ENCODE measurements around the gene NENF.
A peak's percentile ranks its signal among the peaks of the same experiment; 100 is the strongest.

The NENF gene

DNA sequence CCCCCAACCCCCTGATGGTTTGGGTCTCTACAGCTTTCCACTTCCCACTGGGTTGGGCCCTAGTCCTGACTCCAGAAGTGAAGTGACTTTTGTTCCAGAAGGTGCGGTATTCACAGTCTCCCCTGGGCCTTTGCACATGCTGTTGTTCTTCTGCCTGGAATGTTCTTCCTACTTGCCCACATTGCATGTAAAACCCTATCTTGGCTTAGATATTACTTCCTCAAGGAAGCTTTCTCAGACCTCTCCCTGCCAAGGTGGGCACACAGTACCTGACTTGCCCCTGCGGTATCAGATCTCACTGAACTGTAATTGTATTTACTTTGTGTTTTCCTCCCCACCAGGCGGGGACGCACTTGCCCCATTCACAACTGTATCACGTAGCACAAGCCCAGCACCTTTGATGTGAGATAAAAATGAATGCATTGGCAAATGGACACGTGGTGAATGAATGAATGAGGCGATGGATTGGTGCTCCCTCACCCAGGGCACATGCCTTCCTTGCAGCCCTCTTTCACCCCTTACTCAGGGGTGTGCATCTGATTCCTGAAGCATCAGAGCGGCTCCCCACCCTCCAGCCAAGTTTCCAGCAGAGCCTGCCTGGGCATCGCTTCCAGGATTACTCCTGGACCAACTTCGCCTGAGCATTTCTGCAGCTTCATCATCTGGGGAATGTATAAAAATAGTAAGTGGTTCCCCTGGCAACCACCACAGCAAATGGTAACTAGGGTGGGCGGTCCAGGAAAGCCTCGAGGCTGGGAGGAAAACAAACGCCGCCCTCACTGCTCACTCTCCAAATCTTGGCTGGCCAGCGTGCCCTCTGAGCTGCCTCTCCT lies 19.8 kb downstream of the NENF start:
- Histone ChIP-seq H3K27ac (replicated peaks; ENCODE audit: low read length) (no peak overlapping the region), H2BK120ac (ENCODE audit: low read depth, low read length) (no peak overlapping the region), H2AK5ac (ENCODE audit: low read depth, low read length) (no peak overlapping the region), H3K9me3 (replicated peaks in 1 of 2; ENCODE audit: control insufficient read depth in 2 of 2, insufficient read depth in 1 of 2, low read depth in 1 of 2, low read length in 2 of 2) (no peaks in the 10 kb centered on the region), H3K4me2 (ENCODE audit: insufficient read depth, low read length, poor library complexity, severe bottlenecking) (no peak overlapping the region), H3K23ac (ENCODE audit: low read depth, low read length, poor library complexity) (peak overlapping the region; percentile 48), H4K91ac (ENCODE audit: low read depth, low read length, poor library complexity) (no peak overlapping the region), H3K4ac (ENCODE audit: low read length) (no peak overlapping the region), H3K18ac (ENCODE audit: low read length) (no peak overlapping the region), H2AFZ (ENCODE audit: low read length) (peak overlapping the region; percentile 45), H3K36me3 (replicated peaks in 1 of 2; ENCODE audit: control insufficient read depth in 2 of 2, insufficient read depth in 2 of 2, low read length in 2 of 2) (no peaks in the 10 kb centered on the region), H3K4me3 (ENCODE audit: low read length in 2 of 2) (no peak overlapping the region), H3K27me3 (ENCODE audit: control insufficient read depth in 3 of 3, insufficient read depth in 3 of 3, low read depth in 1 of 3, low read length in 3 of 3) (no peaks in the 10 kb centered on the region), H2BK5ac (ENCODE audit: low read length) (no peak overlapping the region), H3K4me1 (ENCODE audit: control insufficient read depth in 2 of 2, insufficient read depth in 1 of 2, low read depth in 1 of 2, low read length in 2 of 2) (peaks cover 3 to 7% of the 10 kb centered on the region in 2 donors), H3K79me1 (ENCODE audit: low read depth, low read length) (no peaks in the 10 kb centered on the region), H2BK15ac (ENCODE audit: low read length) (no peak overlapping the region), H4K8ac (ENCODE audit: low read depth, low read length) (no peak overlapping the region), H2BK12ac (ENCODE audit: low read length) (no peak overlapping the region), H3K14ac (ENCODE audit: low read length) (no peak overlapping the region), H3K9ac (ENCODE audit: low read depth, low read length, poor library complexity) (no peak overlapping the region)
- no peak for DNase-seq (ENCODE audit: low spot score)
- no CpG with 5 or more reads among the region's 15 CpGs for WGBS, 2 donors (ENCODE audit: extremely low coverage in 2 of 2, insufficient read length in 2 of 2, insufficient replicate concordance in 1 of 2)

DNA sequence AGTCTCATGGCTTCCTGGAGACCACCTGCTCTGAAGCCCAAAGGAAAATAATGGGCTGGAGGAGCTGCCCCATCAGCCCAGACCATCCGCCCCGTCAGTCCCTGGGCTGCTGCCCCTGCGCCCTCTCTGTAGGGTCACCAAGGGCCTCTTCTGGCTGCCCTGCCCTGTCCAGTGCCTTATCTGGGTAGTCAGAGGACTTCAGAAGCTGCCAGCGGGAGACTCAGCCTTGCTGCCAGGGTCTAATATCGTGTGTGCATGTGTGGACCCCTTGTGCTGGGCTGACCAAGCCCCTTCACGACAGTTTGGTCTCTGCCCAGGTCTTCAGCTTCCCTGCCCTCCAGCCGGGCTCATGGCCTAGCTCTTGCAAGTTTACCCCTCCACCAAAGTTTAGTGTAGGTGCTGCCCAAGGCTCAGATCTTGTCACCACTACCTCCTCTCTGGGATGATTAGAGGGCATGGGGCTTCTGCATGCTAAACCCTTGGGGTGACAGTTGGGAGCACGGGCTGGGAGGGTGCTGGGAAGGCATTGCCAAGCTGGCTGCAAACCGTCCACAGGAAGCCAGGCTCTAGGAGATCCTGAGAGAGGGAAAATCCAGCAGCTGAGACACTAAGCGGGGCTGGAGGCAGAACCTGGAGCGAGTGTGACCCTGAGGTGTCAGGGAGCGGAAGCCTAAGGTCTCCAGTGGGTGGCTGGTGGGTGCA lies 20.6 kb downstream of the NENF start:
- H3K36me3 ChIP-seq (replicated peaks in 1 of 2; ENCODE audit: control insufficient read depth in 2 of 2, insufficient read depth in 2 of 2, low read length in 2 of 2), result no peaks in the 10 kb centered on the region
- H3K4me2 ChIP-seq (ENCODE audit: insufficient read depth, low read length, poor library complexity, severe bottlenecking), result no peak overlapping the region
- H3K4ac ChIP-seq (ENCODE audit: low read length), result peak overlapping the region; percentile 53
- H3K79me1 ChIP-seq (ENCODE audit: low read depth, low read length), result no peaks in the 10 kb centered on the region
- no peak overlapping the region for H4K91ac ChIP-seq (ENCODE audit: low read depth, low read length, poor library complexity)
- H3K9ac ChIP-seq (ENCODE audit: low read depth, low read length, poor library complexity), result no peak overlapping the region
- H3K27ac ChIP-seq (replicated peaks; ENCODE audit: low read length), result no peak overlapping the region
- no peak overlapping the region for H3K4me3 ChIP-seq (ENCODE audit: low read length in 2 of 2)
- H3K4me1 ChIP-seq (ENCODE audit: control insufficient read depth in 2 of 2, insufficient read depth in 1 of 2, low read depth in 1 of 2, low read length in 2 of 2), result peaks cover 3 to 7% of the 10 kb centered on the region in 2 donors
- H3K27me3 ChIP-seq (ENCODE audit: control insufficient read depth in 3 of 3, insufficient read depth in 3 of 3, low read depth in 1 of 3, low read length in 3 of 3), result no peaks in the 10 kb centered on the region
- H2BK120ac ChIP-seq (ENCODE audit: low read depth, low read length), result no peak overlapping the region
- H4K8ac ChIP-seq (ENCODE audit: low read depth, low read length), result no peak overlapping the region
- peak overlapping the region; percentile 45 for H2AFZ ChIP-seq (ENCODE audit: low read length)
- DNase-seq (ENCODE audit: low spot score), result no peak
- peak overlapping the region; percentile 27 for H2AK5ac ChIP-seq (ENCODE audit: low read depth, low read length)
- no peaks in the 10 kb centered on the region for H3K9me3 ChIP-seq (replicated peaks in 1 of 2; ENCODE audit: control insufficient read depth in 2 of 2, insufficient read depth in 1 of 2, low read depth in 1 of 2, low read length in 2 of 2)
- H3K18ac ChIP-seq (ENCODE audit: low read length), result no peak overlapping the region
- no CpG with 5 or more reads among the region's 12 CpGs for WGBS, 2 donors (ENCODE audit: extremely low coverage in 2 of 2, insufficient read length in 2 of 2, insufficient replicate concordance in 1 of 2)
- H2BK5ac ChIP-seq (ENCODE audit: low read length), result no peak overlapping the region
- no peak overlapping the region for H2BK12ac ChIP-seq (ENCODE audit: low read length)
- no peak overlapping the region for H3K23ac ChIP-seq (ENCODE audit: low read depth, low read length, poor library complexity)
- H2BK15ac ChIP-seq (ENCODE audit: low read length), result no peak overlapping the region
- H3K14ac ChIP-seq (ENCODE audit: low read length), result peak overlapping the region; percentile 10

DNA sequence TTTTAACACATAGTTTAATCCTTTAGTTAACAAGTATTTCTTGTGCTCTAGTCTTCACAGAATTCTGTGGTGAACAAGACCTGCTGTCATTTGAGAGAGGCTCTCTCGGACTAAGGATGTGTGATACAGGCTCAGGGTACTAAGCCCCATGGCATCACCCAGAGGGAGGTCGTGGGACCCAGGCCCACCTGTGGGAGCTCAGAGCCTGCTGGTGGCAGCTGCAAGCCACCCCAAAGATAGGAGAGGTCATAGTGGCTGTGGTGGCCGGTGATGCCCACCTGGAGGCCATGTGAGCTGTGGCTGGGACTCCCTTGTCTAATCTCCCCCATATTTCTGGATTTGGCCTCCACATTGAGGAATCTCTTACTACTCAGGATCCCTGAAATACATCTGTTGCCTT lies 22.0 kb downstream of the NENF start:
- H2BK5ac ChIP-seq (ENCODE audit: low read length), result no peak overlapping the region

DNA sequence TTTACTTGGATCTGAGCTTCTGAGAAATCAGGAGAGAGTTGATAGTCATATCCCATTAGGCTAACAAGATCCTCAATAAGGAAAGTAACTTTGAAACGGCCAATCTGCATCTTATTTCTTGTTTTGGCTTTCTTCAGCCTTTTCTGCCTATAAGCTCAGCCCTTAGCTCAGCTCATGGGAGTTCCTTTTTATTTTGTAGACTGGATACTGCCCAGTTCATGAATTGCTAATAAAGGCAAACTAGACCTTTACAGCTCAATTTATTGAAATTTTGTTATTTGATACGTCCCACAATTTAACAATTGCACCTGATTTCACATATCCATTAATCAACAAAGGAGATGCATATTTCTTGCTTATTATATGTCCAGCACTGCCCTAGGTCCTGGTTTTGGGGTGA lies 22.7 kb downstream of the NENF start:
- Histone ChIP-seq H2BK5ac (ENCODE audit: low read length) (no peak overlapping the region), H3K79me1 (ENCODE audit: low read depth, low read length) (no peaks in the 10 kb centered on the region), H3K14ac (ENCODE audit: low read length) (no peak overlapping the region), H3K9me3 (replicated peaks in 1 of 2; ENCODE audit: control insufficient read depth in 2 of 2, insufficient read depth in 1 of 2, low read depth in 1 of 2, low read length in 2 of 2) (no peaks in the 10 kb centered on the region), H2BK12ac (ENCODE audit: low read length) (no peak overlapping the region), H3K23ac (ENCODE audit: low read depth, low read length, poor library complexity) (no peak overlapping the region), H2BK15ac (ENCODE audit: low read length) (no peak overlapping the region), H3K4me2 (ENCODE audit: insufficient read depth, low read length, poor library complexity, severe bottlenecking) (no peak overlapping the region), H3K18ac (ENCODE audit: low read length) (no peak overlapping the region), H3K9ac (ENCODE audit: low read depth, low read length, poor library complexity) (no peak overlapping the region), H4K8ac (ENCODE audit: low read depth, low read length) (no peak overlapping the region), H2BK120ac (ENCODE audit: low read depth, low read length) (no peak overlapping the region), H3K27ac (replicated peaks; ENCODE audit: low read length) (no peak overlapping the region), H2AK5ac (ENCODE audit: low read depth, low read length) (no peak overlapping the region), H2AFZ (ENCODE audit: low read length) (peak overlapping the region; percentile 55), H3K36me3 (replicated peaks in 1 of 2; ENCODE audit: control insufficient read depth in 2 of 2, insufficient read depth in 2 of 2, low read length in 2 of 2) (no peaks in the 10 kb centered on the region), H3K27me3 (ENCODE audit: control insufficient read depth in 3 of 3, insufficient read depth in 3 of 3, low read depth in 1 of 3, low read length in 3 of 3) (no peaks in the 10 kb centered on the region), H3K4me1 (ENCODE audit: control insufficient read depth in 2 of 2, insufficient read depth in 1 of 2, low read depth in 1 of 2, low read length in 2 of 2) (peaks cover 3 to 7% of the 10 kb centered on the region in 2 donors), H3K4ac (ENCODE audit: low read length) (no peak overlapping the region), H3K4me3 (ENCODE audit: low read length in 2 of 2) (no peak overlapping the region), H4K91ac (ENCODE audit: low read depth, low read length, poor library complexity) (no peak overlapping the region)
- no peak for DNase-seq (ENCODE audit: low spot score)
- WGBS, 2 donors (ENCODE audit: extremely low coverage in 2 of 2, insufficient read length in 2 of 2, insufficient replicate concordance in 1 of 2), result no CpG with 5 or more reads among the region's 2 CpGs

More for the DNA sequence above, 22.0 kb downstream of the NENF start:
- Histone ChIP-seq H3K27me3 (ENCODE audit: control insufficient read depth in 3 of 3, insufficient read depth in 3 of 3, low read depth in 1 of 3, low read length in 3 of 3) (no peaks in the 10 kb centered on the region), H3K79me1 (ENCODE audit: low read depth, low read length) (no peaks in the 10 kb centered on the region), H3K14ac (ENCODE audit: low read length) (no peak overlapping the region), H3K18ac (ENCODE audit: low read length) (no peak overlapping the region), H3K4me1 (ENCODE audit: control insufficient read depth in 2 of 2, insufficient read depth in 1 of 2, low read depth in 1 of 2, low read length in 2 of 2) (peaks cover 3 to 7% of the 10 kb centered on the region in 2 donors), H3K9me3 (replicated peaks in 1 of 2; ENCODE audit: control insufficient read depth in 2 of 2, insufficient read depth in 1 of 2, low read depth in 1 of 2, low read length in 2 of 2) (no peaks in the 10 kb centered on the region), H3K27ac (replicated peaks; ENCODE audit: low read length) (no peak overlapping the region), H2BK12ac (ENCODE audit: low read length) (no peak overlapping the region), H3K36me3 (replicated peaks in 1 of 2; ENCODE audit: control insufficient read depth in 2 of 2, insufficient read depth in 2 of 2, low read length in 2 of 2) (no peaks in the 10 kb centered on the region), H2BK120ac (ENCODE audit: low read depth, low read length) (no peak overlapping the region), H3K23ac (ENCODE audit: low read depth, low read length, poor library complexity) (no peak overlapping the region), H3K4me2 (ENCODE audit: insufficient read depth, low read length, poor library complexity, severe bottlenecking) (no peak overlapping the region), H2AK5ac (ENCODE audit: low read depth, low read length) (no peak overlapping the region), H2BK15ac (ENCODE audit: low read length) (no peak overlapping the region), H4K91ac (ENCODE audit: low read depth, low read length, poor library complexity) (no peak overlapping the region), H2AFZ (ENCODE audit: low read length) (no peak overlapping the region), H3K9ac (ENCODE audit: low read depth, low read length, poor library complexity) (no peak overlapping the region), H3K4me3 (ENCODE audit: low read length in 2 of 2) (no peak overlapping the region), H3K4ac (ENCODE audit: low read length) (no peak overlapping the region), H4K8ac (ENCODE audit: low read depth, low read length) (no peak overlapping the region)
- no CpG with 5 or more reads among the region's 3 CpGs for WGBS, 2 donors (ENCODE audit: extremely low coverage in 2 of 2, insufficient read length in 2 of 2, insufficient replicate concordance in 1 of 2)
- DNase-seq (ENCODE audit: low spot score), result no peak

All from neuronal stem cell (in vitro differentiated cells).